Measurements from ENCODE around the gene SERPINH1. TPM values are rescaled to one million over a fixed set of nuclear protein-coding genes. Genes with fewer than 3 reads are reported as not detected.

The SERPINH1 gene
- total RNA-seq, 2 experiments from 2014 or later, result 20.3 to 23.1 TPM

DNA sequence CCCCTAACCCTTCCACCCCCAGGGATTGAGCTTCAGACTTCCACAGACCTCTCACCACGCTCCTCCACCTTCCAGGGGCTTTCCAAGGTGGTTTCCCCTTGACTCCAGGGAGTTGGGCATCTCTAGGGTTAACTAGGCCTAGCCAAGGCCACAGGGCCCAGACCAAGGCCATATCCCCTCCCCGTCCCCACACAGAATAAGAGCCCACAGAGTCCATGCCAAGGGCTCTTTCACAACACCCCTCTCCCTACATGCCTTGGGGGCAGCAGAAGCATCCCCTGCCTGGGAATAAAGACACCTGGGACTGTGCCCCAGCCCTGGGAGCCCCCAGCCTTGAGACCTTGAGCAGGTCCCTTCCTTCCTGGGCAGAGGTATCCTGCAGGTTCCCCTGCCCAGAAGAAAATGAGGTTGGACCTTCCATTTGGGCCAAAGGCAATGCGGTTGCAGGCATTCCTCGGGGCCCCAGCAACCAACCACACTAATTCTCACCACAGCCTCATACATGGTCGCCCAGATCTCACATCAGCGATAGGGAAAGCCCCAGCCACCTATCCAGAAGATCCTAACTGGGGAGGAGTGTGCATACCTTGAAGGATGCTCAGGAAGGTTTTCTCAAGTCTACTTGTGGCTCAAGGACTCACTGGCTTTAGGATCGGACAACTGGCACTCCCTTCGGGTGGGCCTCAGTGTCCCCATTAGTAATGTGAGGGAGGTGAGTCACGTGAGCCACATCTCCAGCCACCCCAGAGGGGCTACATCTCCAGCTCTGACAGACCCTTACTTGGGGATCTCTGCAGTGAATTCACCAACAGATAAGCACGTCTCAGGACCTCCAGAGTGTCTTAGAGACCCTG lies 38.0 kb upstream of the SERPINH1 start:
- H3K27ac Mint-ChIP-seq, result no peak overlapping the region
- no peak for ATAC-seq
- no peaks in the 10 kb centered on the region for H3K36me3 Mint-ChIP-seq (ENCODE audit: low read depth)
- peaks cover 18% of the 10 kb centered on the region for H3K4me1 Mint-ChIP-seq
- DNase-seq, result no peak
- POLR2A ChIA-PET, result interaction anchor here (0.6 kb wide), 1 partner anchor 123 kb away, joined by 3 read pairs; no protein-coding TSS in a partner anchor
- H3K27me3 Mint-ChIP-seq, result no peaks in the 10 kb centered on the region
- intact Hi-C loops (cut with DNase I, micrococcal nuclease), result loop anchor here in 1 of 2 experiments (2.0 to 10.0 kb wide), 2 partner anchors 31 to 249 kb away; no protein-coding TSS in a partner anchor
- no peaks in the 10 kb centered on the region for H3K9me3 Mint-ChIP-seq (ENCODE audit: low read depth)
- CTCF ChIA-PET, result interaction anchor here (0.7 to 5.8 kb wide), 7 partner anchors 9 to 140 kb away, joined by 3 to 46 read pairs (median 4); no protein-coding TSS in a partner anchor
- peak overlapping the region; percentile 76 for H3K4me3 Mint-ChIP-seq

DNA sequence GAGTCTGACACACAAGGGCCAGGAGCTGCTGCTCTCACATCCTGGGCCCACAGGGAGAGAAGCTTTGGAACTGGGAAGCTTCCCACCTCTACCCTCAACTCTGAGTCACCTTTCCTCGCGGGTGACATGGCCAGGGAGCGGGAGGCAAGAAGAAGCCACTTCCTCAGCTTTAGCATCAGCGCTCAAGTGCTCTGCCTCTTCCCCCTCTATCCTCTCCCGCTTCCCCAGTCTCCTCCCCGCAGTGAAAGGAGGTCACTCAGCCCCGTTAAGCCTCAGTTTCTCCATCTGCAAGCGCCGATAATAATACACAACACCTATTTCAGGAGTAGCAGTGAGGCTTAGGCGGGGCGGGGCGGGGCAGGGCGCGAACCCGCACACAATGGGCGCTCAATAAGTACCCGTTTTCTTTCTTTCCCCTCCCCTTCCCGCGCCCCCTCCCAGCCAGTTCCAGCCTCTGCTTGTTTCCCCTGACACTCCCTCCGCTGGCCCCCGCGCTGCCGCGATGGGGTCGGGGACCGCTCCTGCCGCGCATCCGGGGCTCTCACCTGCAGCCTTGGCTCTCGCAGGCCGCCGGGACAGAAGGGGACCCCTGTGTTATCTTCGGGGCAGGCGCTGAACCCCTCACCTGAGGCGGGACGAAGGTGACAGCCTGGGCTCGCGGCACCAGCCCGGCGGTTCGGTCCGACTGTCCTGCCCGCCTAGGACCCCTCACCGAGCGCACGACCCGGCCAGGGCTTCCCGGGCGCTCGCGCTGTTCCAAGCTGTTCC lies 37.2 kb upstream of the SERPINH1 start:
- Mint-ChIP-seq H3K36me3 (ENCODE audit: low read depth) (no peaks in the 10 kb centered on the region), H3K27me3 (no peaks in the 10 kb centered on the region), H3K9me3 (ENCODE audit: low read depth) (no peaks in the 10 kb centered on the region), H3K4me3 (peak overlapping the region; percentile 76), H3K4me1 (peaks cover 18% of the 10 kb centered on the region), H3K27ac (no peak overlapping the region)
- ChIA-PET POLR2A (no interaction called here), CTCF (interaction anchor here (0.6 to 9.9 kb wide), 9 partner anchors 22 to 141 kb away, joined by 3 to 129 read pairs (median 4); no protein-coding TSS in a partner anchor)
- intact Hi-C loops (cut with DNase I, micrococcal nuclease), result loop anchor here (1.0 to 10.0 kb wide), 7 partner anchors 32 to 1033 kb away; partner anchors contain the start of genes RPS3 (in 2 of the 2), LIPT2 (in 1 of the 2) and SERPINH1 (in 1 of the 2)
- DNase-seq, result peak; percentile 53
- no peak for ATAC-seq

DNA sequence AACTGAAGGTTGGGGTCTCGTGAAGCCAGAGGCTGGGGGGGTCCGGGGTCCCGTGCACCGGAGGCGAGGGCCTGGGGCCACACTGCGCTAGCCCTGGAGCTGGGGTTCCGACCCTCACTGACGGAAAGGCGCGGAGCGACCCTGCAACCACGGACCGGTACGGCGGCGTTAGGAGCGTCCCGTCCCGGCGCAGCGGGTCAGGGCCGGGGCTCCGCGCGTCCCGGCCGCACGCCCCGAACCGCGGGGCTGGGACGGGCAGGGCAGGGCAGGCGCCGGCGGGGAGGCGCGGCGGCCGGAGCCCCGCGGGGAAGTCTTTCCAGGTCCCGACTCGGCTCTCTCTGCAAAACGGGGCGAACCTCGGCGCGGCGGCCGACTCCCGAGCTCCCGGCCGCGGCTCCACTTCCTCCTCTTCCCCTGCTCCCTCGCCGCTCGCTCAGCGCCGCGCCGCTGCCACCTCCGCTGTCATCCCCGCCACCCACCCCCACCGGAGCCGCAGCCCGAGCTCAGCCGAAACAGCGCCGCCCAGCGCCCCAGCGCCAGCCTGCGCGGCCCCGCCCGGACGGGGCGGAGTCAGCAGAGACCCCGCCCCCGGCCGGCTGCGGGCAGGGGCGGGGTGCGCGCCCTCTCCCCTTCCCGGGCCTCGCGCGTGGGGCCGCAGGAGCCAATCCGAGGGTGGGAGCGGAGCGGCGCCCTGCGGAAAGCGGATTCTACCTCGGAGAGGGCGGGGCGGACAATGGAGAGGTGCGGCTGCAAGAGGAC lies 36.4 kb upstream of the SERPINH1 start, which contains the start of gene GDPD5:
Gene GDPD5, minus strand, starts transcription at position 509 of the 759 bp plus-strand sequence. CDS start 48,206 bp downstream, outside the sequence.
- Mint-ChIP-seq H3K4me3 (peak within 1 kb of the TSS; percentile 76), H3K4me1 (peaks cover 18% of the 10 kb centered on the region), H3K27ac (peak within 1 kb of the TSS; percentile 29), H3K9me3 (ENCODE audit: low read depth) (no peaks in the 10 kb centered on the region), H3K36me3 (ENCODE audit: low read depth) (no peaks in the 10 kb centered on the region), H3K27me3 (no peaks in the 10 kb centered on the region)
- ChIA-PET CTCF (interaction anchor here (0.6 to 9.9 kb wide), 4 partner anchors 23 to 81 kb away, joined by 3 to 129 read pairs (median 4); no protein-coding TSS in a partner anchor), POLR2A (interaction anchor here (0.6 to 0.9 kb wide), 2 partner anchors 125 to 178 kb away, joined by 3 read pairs; no protein-coding TSS in a partner anchor)
- peak; percentile 94 for ATAC-seq
- DNase-seq, result peak; percentile 93
- intact Hi-C loops (cut with DNase I, micrococcal nuclease), result loop anchor here (1.0 to 10.0 kb wide), 8 partner anchors 33 to 1033 kb away; partner anchors contain the start of genes RPS3 (in 2 of the 2), LIPT2 (in 1 of the 2) and SERPINH1 (in 1 of the 2)

DNA sequence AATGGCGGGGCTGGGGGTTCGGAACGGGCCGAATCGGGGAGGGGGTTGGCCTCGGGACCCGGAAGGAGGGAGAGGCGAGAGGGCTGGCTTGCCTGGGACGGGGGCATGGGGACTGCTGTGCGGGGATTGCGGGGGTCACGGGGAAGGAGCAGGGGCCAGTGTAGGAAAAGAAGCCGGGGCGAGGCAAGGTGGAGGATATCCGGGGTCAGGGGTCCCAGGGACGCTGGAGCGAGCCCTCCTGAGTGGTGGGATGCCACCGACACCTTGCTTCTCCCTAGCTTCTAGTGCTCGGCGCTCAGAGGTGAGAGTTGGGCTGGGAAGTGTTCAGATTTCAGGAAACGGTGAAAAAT lies 35.9 kb upstream of the SERPINH1 start:
- Mint-ChIP-seq H3K4me1 (peaks cover 18% of the 10 kb centered on the region), H3K9me3 (ENCODE audit: low read depth) (no peaks in the 10 kb centered on the region), H3K36me3 (ENCODE audit: low read depth) (no peaks in the 10 kb centered on the region), H3K27me3 (no peaks in the 10 kb centered on the region), H3K4me3 (peak overlapping the region; percentile 76), H3K27ac (peak overlapping the region; percentile 29)
- DNase-seq, result no peak
- ATAC-seq, result no peak
- intact Hi-C loops (cut with DNase I, micrococcal nuclease), result loop anchor here (1.0 to 10.0 kb wide), 3 partner anchors 34 to 1034 kb away; partner anchors contain the start of gene LIPT2 (in 1 of the 2)
- POLR2A ChIA-PET, result interaction anchor here (0.6 to 0.9 kb wide), 2 partner anchors 126 to 179 kb away, joined by 3 read pairs; no protein-coding TSS in a partner anchor
- CTCF ChIA-PET, result interaction anchor here (9.9 kb wide), 1 partner anchor 82 kb away, joined by 129 read pairs; no protein-coding TSS in a partner anchor

DNA sequence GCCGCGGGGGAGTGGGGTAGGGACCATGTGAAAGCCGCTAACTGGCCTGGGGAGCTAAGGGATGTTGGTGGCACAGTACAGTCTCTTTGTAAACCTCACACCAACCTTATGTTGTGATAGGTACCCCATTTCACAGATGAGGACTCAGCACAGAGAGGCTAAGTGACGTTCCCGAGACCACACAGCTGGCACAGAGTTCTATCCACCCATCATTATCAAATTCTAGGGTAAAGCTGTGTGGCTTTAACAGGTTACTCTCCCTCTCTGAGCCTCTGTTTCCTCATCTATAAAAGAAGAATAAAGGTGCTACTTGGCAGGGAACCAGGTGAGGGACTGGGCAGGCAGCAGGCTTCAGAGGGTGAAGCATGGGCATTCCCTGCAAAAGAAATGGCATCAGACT lies 34.9 kb upstream of the SERPINH1 start:
- ATAC-seq, result no peak
- no peak for DNase-seq
- intact Hi-C loops (cut with DNase I, micrococcal nuclease), result loop anchor here (5.0 to 10.0 kb wide), 2 partner anchors 252 to 1035 kb away; partner anchors contain the start of gene LIPT2 (in 1 of the 2)
- Mint-ChIP-seq H3K4me3 (peak overlapping the region; percentile 76), H3K27ac (no peak overlapping the region), H3K4me1 (peaks cover 20% of the 10 kb centered on the region), H3K36me3 (ENCODE audit: low read depth) (no peaks in the 10 kb centered on the region), H3K27me3 (no peaks in the 10 kb centered on the region), H3K9me3 (ENCODE audit: low read depth) (no peaks in the 10 kb centered on the region)
- CTCF ChIA-PET, result interaction anchor here (9.9 kb wide), 1 partner anchor 83 kb away, joined by 129 read pairs; no protein-coding TSS in a partner anchor
- POLR2A ChIA-PET, result no interaction called here

GRCh38 chr11:75527938-75528735 lies 33.9 kb upstream of the SERPINH1 start:
- ChIA-PET POLR2A (interaction anchor here (0.7 to 0.8 kb wide), 2 partner anchors 87 to 120 kb away, joined by 3 read pairs; no protein-coding TSS in a partner anchor), CTCF (interaction anchor here (0.7 to 9.9 kb wide), 5 partner anchors 77 to 252 kb away, joined by 3 to 129 read pairs (median 5); no protein-coding TSS in a partner anchor)
- H3K27ac Mint-ChIP-seq, result no peak overlapping the region
- H3K36me3 Mint-ChIP-seq (ENCODE audit: low read depth), result no peaks in the 10 kb centered on the region
- no peak overlapping the region for H3K4me3 Mint-ChIP-seq
- ATAC-seq (no peak), DNase-seq (no peak)
- H3K4me1 Mint-ChIP-seq, result peaks cover 21% of the 10 kb centered on the region
- intact Hi-C loops (cut with DNase I, micrococcal nuclease), result loop anchor here (5.0 to 10.0 kb wide), 2 partner anchors 253 to 1036 kb away; partner anchors contain the start of gene LIPT2 (in 1 of the 2)
- no peaks in the 10 kb centered on the region for H3K9me3 Mint-ChIP-seq (ENCODE audit: low read depth)
- H3K27me3 Mint-ChIP-seq, result no peaks in the 10 kb centered on the region

DNA sequence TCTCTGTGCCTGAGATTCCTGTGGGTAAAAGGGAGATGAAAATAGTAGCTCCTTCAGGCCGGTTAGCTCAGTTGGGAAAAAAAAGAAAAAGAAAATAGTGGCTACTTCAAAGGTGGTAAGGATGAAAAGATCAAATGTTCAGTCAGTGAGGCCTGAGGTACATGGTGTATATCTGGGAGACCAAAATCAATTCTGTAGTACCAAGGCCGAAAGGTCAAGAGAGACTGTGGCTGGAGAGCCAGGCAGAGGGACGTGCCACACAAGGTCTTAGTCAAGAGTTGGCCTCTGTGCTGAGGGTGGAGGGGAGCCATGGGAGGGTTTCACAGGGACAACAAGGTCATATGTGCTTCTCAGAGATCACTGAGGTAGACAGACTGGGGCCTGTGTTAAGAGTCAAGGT lies 31.5 kb upstream of the SERPINH1 start:
- Mint-ChIP-seq H3K9me3 (ENCODE audit: low read depth) (no peaks in the 10 kb centered on the region), H3K27me3 (no peaks in the 10 kb centered on the region), H3K4me1 (peaks cover 13% of the 10 kb centered on the region), H3K27ac (no peak overlapping the region), H3K4me3 (no peak overlapping the region), H3K36me3 (ENCODE audit: low read depth) (no peaks in the 10 kb centered on the region)
- intact Hi-C loops (cut with DNase I, micrococcal nuclease), result no loop called here
- no peak for ATAC-seq
- CTCF ChIA-PET, result interaction anchor here (0.6 to 9.9 kb wide), 6 partner anchors 9 to 181 kb away, joined by 3 to 129 read pairs (median 26); no protein-coding TSS in a partner anchor
- no peak for DNase-seq
- POLR2A ChIA-PET, result no interaction called here

- intact Hi-C loops (cut with DNase I, micrococcal nuclease), result no loop called here
- DNase-seq (no peak), ATAC-seq (no peak)
- ChIA-PET CTCF (interaction anchor here (0.8 to 9.9 kb wide), 16 partner anchors 10 to 205 kb away, joined by 3 to 129 read pairs (median 4); no protein-coding TSS in a partner anchor), POLR2A (no interaction called here)
- Mint-ChIP-seq H3K9me3 (ENCODE audit: low read depth) (no peaks in the 10 kb centered on the region), H3K27me3 (no peaks in the 10 kb centered on the region), H3K4me1 (peaks cover 15% of the 10 kb centered on the region), H3K27ac (no peak overlapping the region), H3K4me3 (no peak overlapping the region), H3K36me3 (ENCODE audit: low read depth) (no peaks in the 10 kb centered on the region)
These were observed 30.7 kb upstream of the SERPINH1 start for GRCh38 chr11:75531325-75531724.

- peak; percentile 89 for DNase-seq
- POLR2A ChIA-PET, result no interaction called here
- peaks cover 26% of the 10 kb centered on the region for H3K4me1 Mint-ChIP-seq
- H3K4me3 Mint-ChIP-seq, result no peak overlapping the region
- H3K9me3 Mint-ChIP-seq (ENCODE audit: low read depth), result no peaks in the 10 kb centered on the region
- H3K27ac Mint-ChIP-seq, result no peak overlapping the region
- H3K36me3 Mint-ChIP-seq (ENCODE audit: low read depth), result no peaks in the 10 kb centered on the region
- intact Hi-C loops (cut with DNase I, micrococcal nuclease), result loop anchor here (1.0 to 2.0 kb wide), 3 partner anchors 87 to 252 kb away; no protein-coding TSS in a partner anchor
- peak; percentile 68 for ATAC-seq
- CTCF ChIA-PET, result interaction anchor here (0.7 to 9.9 kb wide), 21 partner anchors 11 to 253 kb away, joined by 3 to 129 read pairs (median 4); no protein-coding TSS in a partner anchor
- no peaks in the 10 kb centered on the region for H3K27me3 Mint-ChIP-seq
These were observed 29.6 kb upstream of the SERPINH1 start for GRCh38 chr11:75532200-75533048.
